ENCODE data around the gene NECTIN1. TPM values are rescaled to one million over a fixed set of nuclear protein-coding genes. Genes with fewer than 3 reads are reported as not detected.

NECTIN1 gene
- total and polyA plus RNA-seq, 2 of the 13 experiments (the other 11 are each of a cell fraction or from before 2014, with no cell fraction given) = 3.9 to 7.3 TPM

DNA sequence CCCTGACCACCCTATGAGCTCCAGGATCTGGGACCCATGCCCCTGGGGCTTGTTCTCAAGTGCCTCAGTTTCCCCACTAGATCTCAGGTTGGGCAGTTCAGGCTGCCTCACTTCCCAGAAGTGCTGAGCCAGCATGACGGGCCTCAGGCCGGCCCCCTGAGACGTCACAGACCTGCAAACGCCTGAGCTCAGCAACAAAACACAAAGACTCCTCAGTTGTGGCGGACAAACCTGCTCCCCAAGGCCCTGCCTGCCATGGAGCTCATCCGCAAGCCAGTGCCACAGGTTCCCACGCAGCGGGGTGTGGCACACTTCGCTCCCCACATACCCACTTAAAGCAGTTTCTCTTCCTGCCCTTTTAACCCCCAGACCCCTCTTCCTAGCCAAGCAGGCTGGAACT is 45.2 kb downstream of the NECTIN1 start:
- FAIRE-seq = no peak
- Histone ChIP-seq H3K27ac (ENCODE audit: extremely low read length, insufficient read depth, low read length) (no peak overlapping the region), H3K4me3 (replicated peaks in 1 of 3; ENCODE audit: insufficient read depth in 1 of 3, low read depth in 2 of 3, low read length in 3 of 3) (no peak overlapping the region), H4K20me1 (ENCODE audit: insufficient read depth, low read length) (no peaks in the 10 kb centered on the region), H3K9me3 (ENCODE audit: low read length) (no peaks in the 10 kb centered on the region), H3K27me3 (ENCODE audit: control insufficient read depth in 1 of 2, insufficient read depth in 2 of 2, low read length in 2 of 2) (no peaks in the 10 kb centered on the region), H2AFZ (ENCODE audit: low read length) (no peak overlapping the region), H3K4me1 (ENCODE audit: insufficient read depth, low read length) (peaks cover 55% of the 10 kb centered on the region), H3K79me2 (ENCODE audit: insufficient read depth, low read length) (no peaks in the 10 kb centered on the region), H3K9ac (ENCODE audit: insufficient read depth, low read depth, low read length) (no peak overlapping the region), H3K4me2 (ENCODE audit: low read depth, low read length) (no peak overlapping the region), H3K36me3 (replicated peaks in 1 of 2; ENCODE audit: control insufficient read depth in 1 of 2, insufficient read depth in 2 of 2, low read length in 2 of 2) (no peaks in the 10 kb centered on the region)
- no peak for ATAC-seq
- ChIA-PET CTCF (ENCODE audit: low intra/inter-chr PET ratio, low total read pairs) (no interaction called here), POLR2A (no interaction called here)
- WGBS (ENCODE audit: low lambda C conversion rate) = 100% methylated on average over 6 of the region's 9 CpGs
- intact Hi-C loops (cut with micrococcal nuclease; ENCODE audit: unreplicated experiment) (no loop called here), in situ Hi-C loops (cut with HindIII; ENCODE audit: extremely low pct_ligation_motif_present, low pct_unique_long_range_greater_than_20kb) (no loop called here)
- no peak for DNase-seq (ENCODE audit: low spot score)
- no TSS peak for BruUV-seq (replicated peaks)
- TF ChIP-seq MAFF (IDR thresholded peaks at IDR 0.05; ENCODE audit: low read depth, low read length) (peak; percentile 44; the same call in 1 of the 2 replicates), TEAD2 (CRISPR knock-in tag; IDR thresholded peaks at IDR 0.05) (no peak), MAFK (conservative IDR thresholded peaks at IDR 0.05 in 1 of 2, IDR thresholded peaks at IDR 0.05 in 1 of 2; ENCODE audit: low read length in 2 of 2) (peak; percentile 54 to 73), ZNF615 (CRISPR knock-in tag; IDR thresholded peaks at IDR 0.05; ENCODE audit: borderline replicate concordance) (no peak), NCOA5 (CRISPR knock-in tag; IDR thresholded peaks at IDR 0.05) (no peak), ZNF572 (CRISPR knock-in tag; IDR thresholded peaks at IDR 0.05) (no peak), SOX6 (IDR thresholded peaks at IDR 0.05) (no peak), SOX6 (CRISPR knock-in tag; IDR thresholded peaks at IDR 0.05) (no peak)
- TF ChIP-seq, protein P1, sequence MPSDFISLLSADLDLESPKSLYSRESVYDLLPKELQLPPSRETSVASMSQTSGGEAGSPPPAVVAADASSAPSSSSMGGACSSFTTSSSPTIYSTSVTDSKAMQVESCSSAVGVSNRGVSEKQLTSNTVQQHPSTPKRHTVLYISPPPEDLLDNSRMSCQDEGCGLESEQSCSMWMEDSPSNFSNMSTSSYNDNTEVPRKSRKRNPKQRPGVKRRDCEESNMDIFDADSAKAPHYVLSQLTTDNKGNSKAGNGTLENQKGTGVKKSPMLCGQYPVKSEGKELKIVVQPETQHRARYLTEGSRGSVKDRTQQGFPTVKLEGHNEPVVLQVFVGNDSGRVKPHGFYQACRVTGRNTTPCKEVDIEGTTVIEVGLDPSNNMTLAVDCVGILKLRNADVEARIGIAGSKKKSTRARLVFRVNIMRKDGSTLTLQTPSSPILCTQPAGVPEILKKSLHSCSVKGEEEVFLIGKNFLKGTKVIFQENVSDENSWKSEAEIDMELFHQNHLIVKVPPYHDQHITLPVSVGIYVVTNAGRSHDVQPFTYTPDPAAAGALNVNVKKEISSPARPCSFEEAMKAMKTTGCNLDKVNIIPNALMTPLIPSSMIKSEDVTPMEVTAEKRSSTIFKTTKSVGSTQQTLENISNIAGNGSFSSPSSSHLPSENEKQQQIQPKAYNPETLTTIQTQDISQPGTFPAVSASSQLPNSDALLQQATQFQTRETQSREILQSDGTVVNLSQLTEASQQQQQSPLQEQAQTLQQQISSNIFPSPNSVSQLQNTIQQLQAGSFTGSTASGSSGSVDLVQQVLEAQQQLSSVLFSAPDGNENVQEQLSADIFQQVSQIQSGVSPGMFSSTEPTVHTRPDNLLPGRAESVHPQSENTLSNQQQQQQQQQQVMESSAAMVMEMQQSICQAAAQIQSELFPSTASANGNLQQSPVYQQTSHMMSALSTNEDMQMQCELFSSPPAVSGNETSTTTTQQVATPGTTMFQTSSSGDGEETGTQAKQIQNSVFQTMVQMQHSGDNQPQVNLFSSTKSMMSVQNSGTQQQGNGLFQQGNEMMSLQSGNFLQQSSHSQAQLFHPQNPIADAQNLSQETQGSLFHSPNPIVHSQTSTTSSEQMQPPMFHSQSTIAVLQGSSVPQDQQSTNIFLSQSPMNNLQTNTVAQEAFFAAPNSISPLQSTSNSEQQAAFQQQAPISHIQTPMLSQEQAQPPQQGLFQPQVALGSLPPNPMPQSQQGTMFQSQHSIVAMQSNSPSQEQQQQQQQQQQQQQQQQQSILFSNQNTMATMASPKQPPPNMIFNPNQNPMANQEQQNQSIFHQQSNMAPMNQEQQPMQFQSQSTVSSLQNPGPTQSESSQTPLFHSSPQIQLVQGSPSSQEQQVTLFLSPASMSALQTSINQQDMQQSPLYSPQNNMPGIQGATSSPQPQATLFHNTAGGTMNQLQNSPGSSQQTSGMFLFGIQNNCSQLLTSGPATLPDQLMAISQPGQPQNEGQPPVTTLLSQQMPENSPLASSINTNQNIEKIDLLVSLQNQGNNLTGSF (CRISPR knock-in tag; IDR thresholded peaks at IDR 0.05) = no peak
- TF ChIP-seq, protein P2, sequence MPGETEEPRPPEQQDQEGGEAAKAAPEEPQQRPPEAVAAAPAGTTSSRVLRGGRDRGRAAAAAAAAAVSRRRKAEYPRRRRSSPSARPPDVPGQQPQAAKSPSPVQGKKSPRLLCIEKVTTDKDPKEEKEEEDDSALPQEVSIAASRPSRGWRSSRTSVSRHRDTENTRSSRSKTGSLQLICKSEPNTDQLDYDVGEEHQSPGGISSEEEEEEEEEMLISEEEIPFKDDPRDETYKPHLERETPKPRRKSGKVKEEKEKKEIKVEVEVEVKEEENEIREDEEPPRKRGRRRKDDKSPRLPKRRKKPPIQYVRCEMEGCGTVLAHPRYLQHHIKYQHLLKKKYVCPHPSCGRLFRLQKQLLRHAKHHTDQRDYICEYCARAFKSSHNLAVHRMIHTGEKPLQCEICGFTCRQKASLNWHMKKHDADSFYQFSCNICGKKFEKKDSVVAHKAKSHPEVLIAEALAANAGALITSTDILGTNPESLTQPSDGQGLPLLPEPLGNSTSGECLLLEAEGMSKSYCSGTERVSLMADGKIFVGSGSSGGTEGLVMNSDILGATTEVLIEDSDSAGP (CRISPR knock-in tag; IDR thresholded peaks at IDR 0.05; ENCODE audit: borderline replicate concordance) = no peak
- TF ChIP-seq, protein P3, sequence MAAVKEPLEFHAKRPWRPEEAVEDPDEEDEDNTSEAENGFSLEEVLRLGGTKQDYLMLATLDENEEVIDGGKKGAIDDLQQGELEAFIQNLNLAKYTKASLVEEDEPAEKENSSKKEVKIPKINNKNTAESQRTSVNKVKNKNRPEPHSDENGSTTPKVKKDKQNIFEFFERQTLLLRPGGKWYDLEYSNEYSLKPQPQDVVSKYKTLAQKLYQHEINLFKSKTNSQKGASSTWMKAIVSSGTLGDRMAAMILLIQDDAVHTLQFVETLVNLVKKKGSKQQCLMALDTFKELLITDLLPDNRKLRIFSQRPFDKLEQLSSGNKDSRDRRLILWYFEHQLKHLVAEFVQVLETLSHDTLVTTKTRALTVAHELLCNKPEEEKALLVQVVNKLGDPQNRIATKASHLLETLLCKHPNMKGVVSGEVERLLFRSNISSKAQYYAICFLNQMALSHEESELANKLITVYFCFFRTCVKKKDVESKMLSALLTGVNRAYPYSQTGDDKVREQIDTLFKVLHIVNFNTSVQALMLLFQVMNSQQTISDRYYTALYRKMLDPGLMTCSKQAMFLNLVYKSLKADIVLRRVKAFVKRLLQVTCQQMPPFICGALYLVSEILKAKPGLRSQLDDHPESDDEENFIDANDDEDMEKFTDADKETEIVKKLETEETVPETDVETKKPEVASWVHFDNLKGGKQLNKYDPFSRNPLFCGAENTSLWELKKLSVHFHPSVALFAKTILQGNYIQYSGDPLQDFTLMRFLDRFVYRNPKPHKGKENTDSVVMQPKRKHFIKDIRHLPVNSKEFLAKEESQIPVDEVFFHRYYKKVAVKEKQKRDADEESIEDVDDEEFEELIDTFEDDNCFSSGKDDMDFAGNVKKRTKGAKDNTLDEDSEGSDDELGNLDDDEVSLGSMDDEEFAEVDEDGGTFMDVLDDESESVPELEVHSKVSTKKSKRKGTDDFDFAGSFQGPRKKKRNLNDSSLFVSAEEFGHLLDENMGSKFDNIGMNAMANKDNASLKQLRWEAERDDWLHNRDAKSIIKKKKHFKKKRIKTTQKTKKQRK (IDR thresholded peaks at IDR 0.05; ENCODE audit: low read length) = no peak
- TF ChIP-seq, protein P4, sequence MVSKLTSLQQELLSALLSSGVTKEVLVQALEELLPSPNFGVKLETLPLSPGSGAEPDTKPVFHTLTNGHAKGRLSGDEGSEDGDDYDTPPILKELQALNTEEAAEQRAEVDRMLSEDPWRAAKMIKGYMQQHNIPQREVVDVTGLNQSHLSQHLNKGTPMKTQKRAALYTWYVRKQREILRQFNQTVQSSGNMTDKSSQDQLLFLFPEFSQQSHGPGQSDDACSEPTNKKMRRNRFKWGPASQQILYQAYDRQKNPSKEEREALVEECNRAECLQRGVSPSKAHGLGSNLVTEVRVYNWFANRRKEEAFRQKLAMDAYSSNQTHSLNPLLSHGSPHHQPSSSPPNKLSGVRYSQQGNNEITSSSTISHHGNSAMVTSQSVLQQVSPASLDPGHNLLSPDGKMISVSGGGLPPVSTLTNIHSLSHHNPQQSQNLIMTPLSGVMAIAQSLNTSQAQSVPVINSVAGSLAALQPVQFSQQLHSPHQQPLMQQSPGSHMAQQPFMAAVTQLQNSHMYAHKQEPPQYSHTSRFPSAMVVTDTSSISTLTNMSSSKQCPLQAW (CRISPR knock-in tag; IDR thresholded peaks at IDR 0.05) = no peak

All from HepG2 (cell line).